ENCODE results near the gene CCDC91.
"Not testable (repeated sequence)": the region's sequence is repeated elsewhere in the genome, so short reads cannot be mapped to it uniquely, and the experiment has no call there.

CCDC91 gene

DNA sequence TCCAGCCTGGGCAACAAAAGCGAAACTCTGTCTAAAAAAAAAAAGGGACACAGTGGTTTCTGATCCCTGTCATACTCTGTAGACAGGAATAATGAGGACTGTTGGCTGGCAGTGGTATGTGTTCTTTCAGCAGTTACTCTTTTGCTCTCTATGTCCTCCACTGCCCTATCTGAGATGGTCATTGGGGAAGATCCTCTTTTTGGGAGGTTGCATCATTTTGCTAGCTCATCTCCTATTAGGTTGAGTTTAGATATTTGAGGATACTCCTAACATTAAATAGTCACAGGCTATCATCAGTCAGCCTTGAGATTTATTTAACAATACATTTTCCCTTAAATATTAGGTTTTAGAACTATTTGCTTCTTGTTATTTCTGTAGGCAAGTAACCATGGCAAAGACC, 5.9 kb upstream of the CCDC91 start:
- no peaks in the 10 kb centered on the region for H3K9me3 ChIP-seq (ENCODE audit: control insufficient read depth, low read depth, low read length)
- no peak overlapping the region for H3K27ac ChIP-seq (ENCODE audit: low read length)
- H3K27me3 ChIP-seq (ENCODE audit: control insufficient read depth, insufficient read depth, low read length): no peaks in the 10 kb centered on the region
- H3K4me1 ChIP-seq (ENCODE audit: control insufficient read depth, low read depth, low read length): peaks cover 5% of the 10 kb centered on the region
- H3K36me3 ChIP-seq (ENCODE audit: control insufficient read depth, low read depth, low read length): no peaks in the 10 kb centered on the region
- no peak overlapping the region for H3K9ac ChIP-seq (ENCODE audit: low read length)
- no peak overlapping the region for H3K4me3 ChIP-seq (ENCODE audit: low read length)

GRCh38 chr12:28186500-28186899, 3.8 kb upstream of the CCDC91 start:
- H3K27ac ChIP-seq (ENCODE audit: low read length): no peak overlapping the region

DNA sequence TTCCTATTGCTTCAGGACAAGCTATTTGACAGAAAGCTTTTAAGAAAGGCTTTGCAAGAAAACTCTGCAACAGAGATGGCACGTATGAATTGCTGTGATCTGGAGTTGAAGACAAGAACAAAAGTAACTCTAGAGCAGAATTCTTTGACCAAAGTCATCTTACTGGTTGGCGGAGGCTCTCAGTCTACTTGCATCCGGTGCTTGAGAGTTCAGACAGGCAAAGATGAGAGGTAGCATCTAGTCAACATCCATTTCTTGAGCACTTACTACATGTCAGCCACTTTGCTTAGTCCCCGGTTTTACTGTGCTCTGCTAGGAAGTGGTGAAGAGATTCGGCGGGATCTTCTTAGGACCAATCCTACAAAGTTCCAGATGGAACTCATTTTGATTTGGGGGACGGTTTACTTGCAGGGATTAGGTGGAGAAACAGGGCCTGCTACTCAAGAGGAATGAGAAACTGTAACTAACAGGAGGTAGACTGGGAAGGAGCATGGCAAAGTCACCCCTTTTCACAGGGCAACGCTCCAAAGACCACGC, 404 bp upstream of the CCDC91 start:
- no peaks in the 10 kb centered on the region for H3K36me3 ChIP-seq (ENCODE audit: control insufficient read depth, low read depth, low read length)
- H3K27me3 ChIP-seq (ENCODE audit: control insufficient read depth, insufficient read depth, low read length): no peaks in the 10 kb centered on the region
- H3K4me1 ChIP-seq (ENCODE audit: control insufficient read depth, low read depth, low read length): peaks cover 5% of the 10 kb centered on the region
- H3K4me3 ChIP-seq (ENCODE audit: low read length): peak overlapping the region; percentile 94
- no peak overlapping the region for H3K27ac ChIP-seq (ENCODE audit: low read length)
- peak overlapping the region; percentile 81 for H3K9ac ChIP-seq (ENCODE audit: low read length)
- no peaks in the 10 kb centered on the region for H3K9me3 ChIP-seq (ENCODE audit: control insufficient read depth, low read depth, low read length)

More at GRCh38 chr12:28186500-28186899, 3.8 kb upstream of the CCDC91 start:
- H3K9me3 ChIP-seq (ENCODE audit: control insufficient read depth, low read depth, low read length): no peaks in the 10 kb centered on the region
- H3K36me3 ChIP-seq (ENCODE audit: control insufficient read depth, low read depth, low read length): no peaks in the 10 kb centered on the region
- H3K4me3 ChIP-seq (ENCODE audit: low read length): no peak overlapping the region
- peaks cover 5% of the 10 kb centered on the region for H3K4me1 ChIP-seq (ENCODE audit: control insufficient read depth, low read depth, low read length)
- H3K9ac ChIP-seq (ENCODE audit: low read length): no peak overlapping the region
- no peaks in the 10 kb centered on the region for H3K27me3 ChIP-seq (ENCODE audit: control insufficient read depth, insufficient read depth, low read length)

DNA sequence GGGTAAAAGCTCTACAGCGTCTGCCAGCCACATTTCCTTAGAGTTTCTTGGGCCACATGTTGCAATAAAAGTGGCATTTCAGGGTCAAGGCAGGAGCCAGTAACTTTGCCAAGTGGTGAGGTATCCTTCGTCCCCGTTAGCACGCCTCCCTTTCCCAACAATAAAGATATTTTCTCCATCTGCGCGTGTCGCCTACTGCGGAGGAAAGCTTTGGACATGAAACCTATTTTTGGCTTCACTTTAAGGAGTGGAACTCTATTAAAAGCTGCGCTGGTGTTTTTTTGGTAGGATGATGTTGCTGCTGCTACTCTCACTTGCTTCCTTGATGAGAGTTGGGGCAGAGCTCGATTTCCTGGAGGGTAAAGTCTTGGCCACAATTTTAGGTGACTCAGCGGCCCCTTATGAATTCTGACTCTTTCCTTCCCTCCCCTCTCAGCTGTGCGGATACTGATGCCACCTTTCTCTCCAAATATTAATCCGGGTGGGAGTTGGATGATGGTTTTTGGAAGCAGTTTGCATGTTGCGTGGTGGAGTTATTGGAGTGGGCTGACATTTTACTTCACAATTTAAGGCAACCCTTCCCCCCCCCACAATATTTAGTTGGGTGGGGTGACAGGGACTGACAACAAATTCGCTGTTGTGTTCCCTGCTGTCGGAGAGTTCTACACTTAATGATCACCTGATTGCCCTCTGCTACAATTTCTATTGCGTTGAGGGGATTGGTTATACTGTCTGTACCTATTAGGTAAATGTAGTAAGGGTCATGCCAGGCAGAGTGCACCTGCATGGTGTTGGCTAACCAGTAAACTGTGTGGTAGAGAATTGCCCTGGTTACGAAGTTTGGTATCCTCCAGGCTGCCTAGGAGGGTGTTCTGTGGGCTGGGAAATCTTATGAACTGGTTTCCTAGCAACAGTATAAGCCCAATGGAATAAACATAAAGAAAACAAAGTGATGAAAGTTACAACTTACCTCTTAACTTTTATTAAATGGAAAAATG, 1.1 kb downstream of the CCDC91 start:
- H3K27me3 ChIP-seq (ENCODE audit: control insufficient read depth, insufficient read depth, low read length): no peaks in the 10 kb centered on the region
- H3K4me3 ChIP-seq (ENCODE audit: low read length): peak overlapping the region; percentile 94
- no peaks in the 10 kb centered on the region for H3K36me3 ChIP-seq (ENCODE audit: control insufficient read depth, low read depth, low read length)
- H3K9me3 ChIP-seq (ENCODE audit: control insufficient read depth, low read depth, low read length): no peaks in the 10 kb centered on the region
- H3K9ac ChIP-seq (ENCODE audit: low read length): peak overlapping the region; percentile 81
- no peak overlapping the region for H3K27ac ChIP-seq (ENCODE audit: low read length)
- peaks cover 3% of the 10 kb centered on the region for H3K4me1 ChIP-seq (ENCODE audit: control insufficient read depth, low read depth, low read length)

GRCh38 chr12:28192125-28192524, 1.9 kb downstream of the CCDC91 start:
- Histone ChIP-seq H3K36me3 (ENCODE audit: control insufficient read depth, low read depth, low read length) (no peaks in the 10 kb centered on the region), H3K9me3 (ENCODE audit: control insufficient read depth, low read depth, low read length) (no peaks in the 10 kb centered on the region), H3K27ac (ENCODE audit: low read length) (no peak overlapping the region), H3K4me3 (ENCODE audit: low read length) (no peak overlapping the region), H3K9ac (ENCODE audit: low read length) (no peak overlapping the region), H3K4me1 (ENCODE audit: control insufficient read depth, low read depth, low read length) (no peaks in the 10 kb centered on the region), H3K27me3 (ENCODE audit: control insufficient read depth, insufficient read depth, low read length) (no peaks in the 10 kb centered on the region)

DNA sequence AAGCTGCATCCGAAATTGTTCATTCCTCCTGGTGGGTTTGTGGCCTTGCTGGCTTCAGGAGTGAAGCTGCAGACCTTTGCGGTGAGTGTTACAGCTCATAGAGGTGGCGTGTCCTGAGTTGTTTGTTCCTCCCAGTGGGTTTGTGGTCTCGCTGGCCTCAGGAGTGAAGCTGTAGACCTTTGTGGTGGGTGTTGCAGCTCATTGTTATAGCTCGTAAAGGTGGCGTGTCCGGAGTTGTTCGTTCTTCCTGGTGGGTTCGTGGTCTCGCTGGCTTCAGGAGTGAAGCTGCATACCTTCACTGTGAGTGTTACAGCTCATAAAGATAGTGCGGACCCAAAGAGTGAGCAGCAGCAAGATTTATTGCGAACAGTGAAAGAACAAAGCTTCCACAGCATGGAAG, 4.4 kb downstream of the CCDC91 start:
- H3K9me3 ChIP-seq (ENCODE audit: control insufficient read depth, low read depth, low read length); H3K36me3 ChIP-seq (ENCODE audit: control insufficient read depth, low read depth, low read length); H3K27me3 ChIP-seq (ENCODE audit: control insufficient read depth, insufficient read depth, low read length); H3K27ac ChIP-seq (ENCODE audit: low read length); H3K4me3 ChIP-seq (ENCODE audit: low read length); H3K4me1 ChIP-seq (ENCODE audit: control insufficient read depth, low read depth, low read length); H3K9ac ChIP-seq (ENCODE audit: low read length): not testable (repeated sequence)

DNA sequence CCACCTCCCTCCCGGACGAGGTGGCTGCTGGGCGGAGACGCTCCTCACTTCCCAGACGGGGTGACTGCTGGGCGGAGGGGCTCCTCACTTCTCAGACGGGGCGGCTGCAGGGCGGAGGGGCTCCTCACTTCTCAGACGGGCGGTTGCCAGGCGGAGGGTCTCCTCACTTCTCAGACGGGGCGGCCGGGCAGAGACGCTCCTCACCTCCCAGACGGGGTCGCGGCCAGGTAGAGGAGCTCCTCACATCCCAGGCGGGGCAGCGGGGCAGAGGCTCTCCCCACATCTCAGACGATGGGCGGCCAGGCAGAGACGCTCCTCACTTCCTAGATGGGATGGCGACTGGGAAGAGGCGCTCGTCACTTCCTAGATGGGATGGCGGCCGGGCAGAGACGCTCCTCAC, 10.9 kb downstream of the CCDC91 start:
- not testable (repeated sequence) for H3K9me3 ChIP-seq (ENCODE audit: control insufficient read depth, low read depth, low read length); H3K4me3 ChIP-seq (ENCODE audit: low read length); H3K9ac ChIP-seq (ENCODE audit: low read length); H3K27ac ChIP-seq (ENCODE audit: low read length); H3K4me1 ChIP-seq (ENCODE audit: control insufficient read depth, low read depth, low read length); H3K36me3 ChIP-seq (ENCODE audit: control insufficient read depth, low read depth, low read length); H3K27me3 ChIP-seq (ENCODE audit: control insufficient read depth, insufficient read depth, low read length)

GRCh38 chr12:28202374-28203130, 12.3 kb downstream of the CCDC91 start:
- H3K4me1 ChIP-seq (ENCODE audit: control insufficient read depth, low read depth, low read length): no peaks in the 10 kb centered on the region

DNA sequence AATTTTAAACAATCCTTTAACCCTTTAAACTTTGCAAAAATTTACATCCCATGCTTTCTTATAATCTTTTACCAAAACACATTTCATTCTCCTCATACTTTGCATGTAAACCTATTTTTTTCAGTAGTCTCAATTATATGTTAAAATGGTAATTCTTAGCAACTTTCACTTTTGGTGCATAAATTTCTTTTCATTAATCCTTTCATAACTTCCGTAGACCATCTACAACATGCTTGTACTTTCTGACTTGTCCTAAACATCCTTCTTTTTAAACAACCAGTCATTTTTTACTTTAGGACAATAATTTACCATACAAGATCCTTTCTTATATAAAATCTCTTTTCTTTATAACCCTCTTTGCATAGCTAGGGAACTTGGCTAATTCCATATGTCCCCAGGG, 19.5 kb downstream of the CCDC91 start:
- no peaks in the 10 kb centered on the region for H3K4me1 ChIP-seq (ENCODE audit: control insufficient read depth, low read depth, low read length)
- H3K9ac ChIP-seq (ENCODE audit: low read length): no peak overlapping the region
- H3K27me3 ChIP-seq (ENCODE audit: control insufficient read depth, insufficient read depth, low read length): no peaks in the 10 kb centered on the region
- H3K9me3 ChIP-seq (ENCODE audit: control insufficient read depth, low read depth, low read length): peaks cover 32% of the 10 kb centered on the region
- H3K4me3 ChIP-seq (ENCODE audit: low read length): no peak overlapping the region
- no peaks in the 10 kb centered on the region for H3K36me3 ChIP-seq (ENCODE audit: control insufficient read depth, low read depth, low read length)
- H3K27ac ChIP-seq (ENCODE audit: low read length): no peak overlapping the region

More at GRCh38 chr12:28202374-28203130, 12.3 kb downstream of the CCDC91 start:
- Histone ChIP-seq H3K36me3 (ENCODE audit: control insufficient read depth, low read depth, low read length) (no peaks in the 10 kb centered on the region), H3K27me3 (ENCODE audit: control insufficient read depth, insufficient read depth, low read length) (no peaks in the 10 kb centered on the region), H3K4me3 (ENCODE audit: low read length) (no peak overlapping the region), H3K27ac (ENCODE audit: low read length) (no peak overlapping the region), H3K9me3 (ENCODE audit: control insufficient read depth, low read depth, low read length) (peaks cover 2% of the 10 kb centered on the region), H3K9ac (ENCODE audit: low read length) (no peak overlapping the region)

DNA sequence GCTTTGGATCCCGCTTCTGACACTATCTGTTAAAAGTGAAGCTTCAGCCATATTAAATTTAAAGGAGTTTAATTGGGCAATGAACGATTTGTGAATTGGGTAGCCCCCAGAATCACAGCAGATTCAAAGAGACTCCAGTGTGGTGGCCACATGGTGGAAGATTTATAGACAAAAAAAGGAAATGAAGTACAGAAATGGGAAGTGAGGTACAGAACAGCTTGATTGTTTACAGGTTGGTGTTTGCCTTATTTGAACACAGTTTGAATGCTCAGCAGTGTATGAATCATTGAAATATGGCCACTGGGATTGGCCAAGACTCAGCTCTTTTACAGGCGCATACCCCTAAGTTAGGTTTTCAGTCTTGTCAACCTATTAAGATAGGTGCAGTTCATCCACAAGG, 21.9 kb downstream of the CCDC91 start:
- Histone ChIP-seq H3K9ac (ENCODE audit: low read length) (no peak overlapping the region), H3K9me3 (ENCODE audit: control insufficient read depth, low read depth, low read length) (peaks cover 32% of the 10 kb centered on the region), H3K36me3 (ENCODE audit: control insufficient read depth, low read depth, low read length) (no peaks in the 10 kb centered on the region), H3K4me3 (ENCODE audit: low read length) (no peak overlapping the region), H3K27me3 (ENCODE audit: control insufficient read depth, insufficient read depth, low read length) (no peaks in the 10 kb centered on the region), H3K4me1 (ENCODE audit: control insufficient read depth, low read depth, low read length) (peaks cover 7% of the 10 kb centered on the region), H3K27ac (ENCODE audit: low read length) (no peak overlapping the region)

DNA sequence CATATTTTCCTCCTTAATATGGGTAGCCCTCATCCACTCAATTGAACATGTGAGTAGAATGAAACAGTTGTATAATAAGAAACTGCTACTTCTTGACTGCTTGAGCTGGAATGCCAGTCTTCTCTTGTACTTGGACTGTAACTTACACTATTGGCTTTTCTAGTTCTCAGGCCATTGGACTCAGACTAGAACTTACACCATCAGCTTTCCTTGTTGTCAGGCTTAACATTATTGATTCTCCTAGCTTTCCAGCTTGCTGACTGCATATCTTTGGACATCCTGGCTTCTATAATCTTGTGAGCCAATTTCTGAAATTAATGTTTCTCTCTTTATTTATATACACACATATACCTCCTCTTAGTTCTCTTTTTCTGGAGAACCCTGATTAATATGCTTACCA, 24.8 kb downstream of the CCDC91 start:
- Histone ChIP-seq H3K27me3 (ENCODE audit: control insufficient read depth, insufficient read depth, low read length) (no peaks in the 10 kb centered on the region), H3K9me3 (ENCODE audit: control insufficient read depth, low read depth, low read length) (peaks cover 16% of the 10 kb centered on the region), H3K4me3 (ENCODE audit: low read length) (no peak overlapping the region), H3K9ac (ENCODE audit: low read length) (no peak overlapping the region), H3K4me1 (ENCODE audit: control insufficient read depth, low read depth, low read length) (peaks cover 7% of the 10 kb centered on the region), H3K36me3 (ENCODE audit: control insufficient read depth, low read depth, low read length) (no peaks in the 10 kb centered on the region), H3K27ac (ENCODE audit: low read length) (no peak overlapping the region)

Measured in iPS-18a (cell line).